Activated CD8-positive, alpha-beta memory T cell treated with anti-CD3 and anti-CD28 coated beads, Interleukin-2, amount 50 U/mL, for 48 hours (primary cell): ENCODE measurements around the gene MBD3L2B.
"Not testable (repeated sequence)": the region's sequence is repeated elsewhere in the genome, so short reads cannot be mapped to it uniquely, and the experiment has no call there.

Experiments used
- DNase-seq: peaks from one replicate; pipeline ENCODE4 v3.0.0-alpha.2; 2020

MBD3L2B gene

DNA sequence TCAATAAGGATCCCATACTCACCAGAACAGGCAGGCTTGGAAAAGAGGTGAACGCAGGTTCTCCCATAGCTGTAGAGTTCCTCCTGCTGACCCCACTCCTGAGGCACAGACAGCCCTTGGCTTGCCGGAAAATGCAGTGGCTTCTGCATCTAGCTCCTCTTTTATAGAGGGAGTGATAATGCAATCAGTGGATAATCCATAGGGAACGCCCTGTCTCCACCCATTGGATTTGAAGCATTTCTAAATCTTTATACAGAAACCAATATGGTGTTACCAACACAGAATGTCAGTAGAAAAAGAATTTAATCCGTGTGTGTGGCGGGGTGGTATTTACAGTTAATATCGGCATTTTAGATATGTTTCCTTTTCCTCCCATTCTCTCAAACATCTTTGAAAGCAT is at the start of gene MBD3L2B:
MBD3L2B (minus strand) TSS at position 101 of the 400 bp plus-strand sequence; CDS start at position 67, 34 bp downstream.
- not testable (repeated sequence) for DNase-seq

GRCh38 chr19:7069904-7070226 is 48.6 kb upstream of the MBD3L2B start:
- DNase-seq, result no peak

GRCh38 chr19:7069042-7069903 is 48.0 kb upstream of the MBD3L2B start, which contains the start of gene ZNF557:
Gene ZNF557 (plus strand): TSS chr19:7069703. CDS start chr19:7075075, 5,372 bp downstream.
- DNase-seq, result peak; percentile 97

- peak; percentile 41 for DNase-seq
Observed at GRCh38 chr19:7068599-7068998, 47.4 kb upstream of the MBD3L2B start.

DNA sequence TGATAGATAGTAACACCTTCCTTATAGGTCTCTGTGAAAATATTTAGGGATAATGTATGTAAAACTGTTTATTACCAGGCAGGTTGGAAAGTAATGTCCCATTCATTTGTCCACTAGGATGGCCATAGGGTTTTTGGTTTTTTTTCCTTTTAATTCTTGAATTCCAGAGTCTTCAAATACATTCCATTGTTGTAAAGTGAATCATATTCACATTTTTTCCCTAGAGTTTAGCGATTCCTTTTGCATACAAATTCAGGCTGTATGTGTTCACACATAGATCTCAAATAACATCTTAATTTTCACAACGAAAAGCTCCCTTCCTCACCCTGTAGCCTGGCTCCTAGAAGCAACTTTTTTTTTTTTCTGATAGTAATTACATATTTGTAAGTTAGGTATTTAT is 46.5 kb upstream of the MBD3L2B start:
- DNase-seq, result no peak

GRCh38 chr19:7067122-7067521 is 45.9 kb upstream of the MBD3L2B start:
- DNase-seq, result peak; percentile 52

- peak; percentile 44 for DNase-seq
Observed at GRCh38 chr19:7063764-7064418, 42.7 kb upstream of the MBD3L2B start.

DNA sequence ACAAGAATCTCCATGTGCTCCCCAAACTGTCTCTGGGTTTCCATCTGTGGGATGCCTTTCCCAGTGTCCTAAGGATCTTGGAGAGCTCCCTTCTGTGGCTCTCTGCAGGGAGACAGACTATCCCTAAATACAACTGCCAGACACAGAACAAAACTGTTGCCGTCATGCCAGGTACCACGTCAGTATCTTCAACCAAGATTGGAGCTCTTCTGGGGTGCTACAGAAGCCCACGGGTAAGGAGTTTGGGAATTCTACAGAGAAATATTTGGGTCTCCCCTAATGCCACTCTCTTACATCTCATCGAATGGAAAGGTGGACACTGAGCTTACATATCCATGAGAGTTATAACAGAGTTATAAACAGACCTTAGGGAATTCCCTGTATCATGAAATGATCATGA is 42.1 kb upstream of the MBD3L2B start:
- no peak for DNase-seq

- DNase-seq, result not testable (repeated sequence)
Observed at GRCh38 chr19:7059977-7060376, 38.7 kb upstream of the MBD3L2B start.

- DNase-seq, result not testable (repeated sequence)
Observed at GRCh38 chr19:7058576-7058975, 37.3 kb upstream of the MBD3L2B start, which contains the start of gene MBD3L3. Gene MBD3L3 (minus strand): TSS chr19:7058676. CDS start chr19:7058605, 71 bp downstream.

- DNase-seq, result not testable (repeated sequence)
Observed at GRCh38 chr19:7056371-7056770, 35.1 kb upstream of the MBD3L2B start.

DNA sequence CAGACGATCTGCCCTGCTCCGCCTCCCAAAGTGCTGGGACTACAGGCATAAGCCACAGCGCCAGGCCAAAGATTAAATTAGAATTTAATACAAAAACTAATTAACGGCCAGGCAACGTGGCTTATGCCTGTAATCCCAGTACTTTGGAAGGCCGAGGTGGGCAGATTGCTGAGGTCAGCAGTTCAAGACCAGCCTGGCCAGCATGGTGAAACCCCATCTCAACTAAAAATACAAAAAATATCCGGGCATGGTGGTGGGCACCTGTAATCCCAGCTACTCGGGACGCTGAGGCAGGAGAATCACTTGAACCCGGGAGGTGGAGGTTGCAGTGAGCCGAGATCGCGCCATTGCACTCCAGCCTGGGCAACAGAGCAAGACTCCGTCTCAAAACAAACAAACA is 34.4 kb upstream of the MBD3L2B start:
- DNase-seq, result not testable (repeated sequence)

DNA sequence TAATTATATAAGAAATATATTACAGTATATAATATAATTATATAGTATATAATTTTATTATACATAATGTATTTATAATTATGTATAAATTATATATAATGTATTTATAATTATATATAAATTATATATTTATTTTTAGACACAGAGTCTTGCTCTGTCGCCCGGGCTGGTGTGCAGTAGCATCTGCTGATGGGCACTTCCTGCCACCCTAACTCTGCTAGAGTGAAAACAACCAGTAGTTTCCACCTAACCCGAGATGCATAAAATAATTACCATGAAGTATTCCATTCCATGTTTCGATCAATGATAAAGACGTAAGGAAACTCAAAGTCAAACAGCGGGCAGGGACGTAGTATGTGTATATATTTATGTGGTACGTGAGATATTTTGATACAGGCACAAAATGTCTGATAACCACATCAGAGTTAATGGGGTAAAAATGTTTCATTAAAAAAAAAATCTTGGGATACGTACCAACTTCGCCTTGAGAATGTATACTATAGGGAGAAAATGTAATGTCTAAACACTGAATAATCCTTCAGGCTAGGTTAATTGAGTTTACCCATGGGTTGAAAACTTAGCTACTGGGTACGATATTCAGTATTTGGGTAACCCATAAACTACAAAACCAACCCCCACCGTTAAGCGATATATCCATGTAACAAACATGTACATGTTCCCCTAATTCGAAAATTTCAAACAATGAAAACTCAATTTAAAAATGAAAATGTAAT is 33.6 kb upstream of the MBD3L2B start:
- DNase-seq, result not testable (repeated sequence)

DNA sequence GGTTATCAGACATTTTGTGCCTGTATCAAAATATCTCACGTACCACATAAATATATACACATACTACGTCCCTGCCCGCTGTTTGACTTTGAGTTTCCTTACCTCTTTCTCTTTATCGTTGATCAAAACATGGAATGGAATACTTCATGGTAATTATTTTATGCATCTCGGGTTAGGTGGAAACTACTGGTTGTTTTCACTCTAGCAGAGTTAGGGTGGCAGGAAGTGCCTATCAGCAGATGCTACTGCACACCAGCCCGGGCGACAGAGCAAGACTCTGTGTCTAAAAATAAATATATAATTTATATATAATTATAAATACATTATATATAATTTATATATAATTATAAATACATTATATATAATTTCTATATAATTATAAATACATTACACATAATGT is 31.7 kb upstream of the MBD3L2B start:
- DNase-seq, result not testable (repeated sequence)

DNA sequence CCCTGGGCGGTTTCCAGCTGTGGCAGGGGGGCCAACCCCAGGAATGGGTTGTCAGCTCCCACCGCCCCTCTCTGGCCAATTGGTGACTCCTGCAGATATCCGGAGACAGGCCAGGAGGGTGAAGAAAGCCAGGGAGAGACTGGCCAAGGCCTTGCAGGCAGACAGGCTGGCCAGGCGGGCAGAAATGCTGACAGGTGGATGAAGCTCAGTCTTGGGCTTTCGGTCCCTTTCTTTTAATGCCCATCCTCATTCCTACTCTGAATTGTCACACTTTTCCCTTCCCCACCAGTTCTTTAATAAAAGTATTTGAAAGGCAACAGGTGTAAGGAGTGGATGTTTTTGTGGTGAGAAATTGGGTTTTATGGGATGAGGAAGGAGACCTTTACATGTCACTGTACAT is 30.2 kb upstream of the MBD3L2B start:
- DNase-seq, result not testable (repeated sequence)

DNA sequence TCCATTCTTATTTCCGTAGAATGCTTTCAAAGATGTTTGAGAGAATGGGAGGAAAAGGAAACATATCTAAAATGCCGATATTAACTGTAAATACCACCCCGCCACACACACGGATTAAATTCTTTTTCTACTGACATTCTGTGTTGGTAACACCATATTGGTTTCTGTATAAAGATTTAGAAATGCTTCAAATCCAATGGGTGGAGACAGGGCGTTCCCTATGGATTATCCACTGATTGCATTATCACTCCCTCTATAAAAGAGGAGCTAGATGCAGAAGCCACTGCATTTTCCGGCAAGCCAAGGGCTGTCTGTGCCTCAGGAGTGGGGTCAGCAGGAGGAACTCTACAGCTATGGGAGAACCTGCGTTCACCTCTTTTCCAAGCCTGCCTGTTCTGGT is 27.8 kb upstream of the MBD3L2B start, which contains the start of gene MBD3L2:
MBD3L2 (plus strand) TSS at position 301 of the 400 bp plus-strand sequence; CDS start at position 354, 53 bp downstream.
- DNase-seq, result not testable (repeated sequence)

DNA sequence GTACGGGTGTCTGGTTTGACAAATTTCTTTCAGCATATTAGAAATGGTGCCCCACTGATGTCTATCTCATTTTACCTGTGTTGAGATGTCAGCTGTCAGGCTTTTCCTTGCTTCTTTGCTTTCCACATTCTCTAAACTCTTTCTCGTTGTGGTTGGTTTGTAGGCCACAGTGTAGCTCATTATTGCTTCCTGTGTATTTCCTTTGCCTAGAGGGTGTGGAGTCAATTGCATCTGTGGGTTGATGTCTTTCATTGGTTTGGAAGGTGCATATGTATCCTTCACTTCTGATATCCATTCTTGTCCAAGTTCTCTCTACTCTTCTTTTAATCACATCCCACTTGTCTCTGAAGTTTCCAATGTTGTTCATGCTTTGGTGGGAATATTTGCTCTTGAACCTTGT is 20.3 kb upstream of the MBD3L2B start:
- DNase-seq, result not testable (repeated sequence)

DNA sequence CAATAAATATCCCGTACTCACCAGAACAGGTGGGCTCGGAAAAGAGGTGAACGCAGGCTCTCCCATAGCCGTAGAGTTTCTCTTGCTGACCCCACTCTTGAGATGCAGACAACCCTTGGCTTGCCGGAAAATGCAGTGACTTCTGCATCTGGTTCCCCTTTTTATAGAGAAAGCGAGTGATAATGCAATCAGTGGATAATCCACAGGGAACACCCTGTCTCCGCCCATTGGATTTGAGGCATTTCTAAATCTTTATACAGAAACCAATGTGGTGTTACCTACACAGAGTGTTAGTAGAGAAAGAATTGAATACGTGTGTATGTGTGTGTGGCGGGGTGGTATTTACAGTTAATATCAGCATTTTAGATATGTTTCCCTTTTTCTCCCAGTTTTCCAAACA is 18.8 kb upstream of the MBD3L2B start, which contains the start of gene MBD3L4:
MBD3L4 (minus strand) TSS at position 101 of the 400 bp plus-strand sequence; CDS start at position 66, 35 bp downstream.
- not testable (repeated sequence) for DNase-seq

GRCh38 chr19:7030278-7030677 is 9.0 kb upstream of the MBD3L2B start, which contains the start of gene MBD3L5:
Gene MBD3L5 (plus strand): TSS chr19:7030578. CDS start chr19:7030612, 34 bp downstream.
- DNase-seq, result not testable (repeated sequence)

DNA sequence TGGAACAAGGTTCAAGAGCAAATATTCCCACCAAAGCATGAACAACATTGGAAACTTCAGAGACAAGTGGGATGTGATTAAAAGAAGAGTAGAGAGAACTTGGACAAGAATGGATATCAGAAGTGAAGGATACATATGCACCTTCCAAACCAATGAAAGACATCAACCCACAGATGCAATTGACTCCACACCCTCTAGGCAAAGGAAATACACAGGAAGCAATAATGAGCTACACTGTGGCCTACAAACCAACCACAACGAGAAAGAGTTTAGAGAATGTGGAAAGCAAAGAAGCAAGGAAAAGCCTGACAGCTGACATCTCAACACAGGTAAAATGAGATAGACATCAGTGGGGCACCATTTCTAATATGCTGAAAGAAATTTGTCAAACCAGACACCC is 7.6 kb upstream of the MBD3L2B start:
- not testable (repeated sequence) for DNase-seq

GRCh38 chr19:7018828-7019227 is 2.4 kb downstream of the MBD3L2B start:
- no peak for DNase-seq

- no peak for DNase-seq
Observed at GRCh38 chr19:7013678-7014077, 7.6 kb downstream of the MBD3L2B start.
